Hepatocyte (in vitro differentiated cells): ENCODE results near the gene KLF13.

ENCODE experiments used
- EZH2 ChIP-seq: fragments of 200-600 bp; sonication (generic); IDR thresholded peaks from 2 replicates; pipeline ENCODE4 v1.6.1; 2016; ENCODE audit warnings: antibody characterized with exemption, mild to moderate bottlenecking, borderline replicate concordance
- EZH2phosphoT487 ChIP-seq: fragments of 200-600 bp; sonication (generic); IDR thresholded peaks from one replicate; pipeline ENCODE4 v1.6.1; 2018; ENCODE audit warnings: antibody characterized with exemption, mild to moderate bottlenecking, low read depth, moderate library complexity; ENCODE audit not compliant: unreplicated experiment, severe bottlenecking
- TF ChIP-seq, protein P1 (sequence below): fragments of 200-600 bp; sonication (generic); IDR thresholded peaks from 2 replicates; pipeline ENCODE4 v1.5.1; 2016; ENCODE audit warnings: antibody characterized with exemption, mild to moderate bottlenecking; ENCODE audit not compliant: poor library complexity

DNA sequence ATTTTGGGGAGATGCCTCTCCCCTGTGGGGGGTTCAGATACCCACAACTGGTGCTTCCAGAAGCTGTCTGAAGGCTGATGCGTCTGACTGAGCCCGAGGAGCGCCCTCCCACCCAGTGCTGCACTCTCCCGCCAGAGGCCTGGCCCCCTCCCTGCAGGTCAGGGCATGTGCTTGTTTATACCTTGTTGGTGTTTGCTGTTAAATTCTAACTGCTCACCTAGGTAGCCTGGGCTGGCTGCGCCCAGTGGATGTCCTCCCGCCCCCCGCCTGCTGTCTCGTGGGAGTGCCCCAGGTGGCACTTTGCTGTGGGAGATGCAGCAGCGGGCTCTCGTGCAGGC lies 12.9 kb downstream of the KLF13 start:
- TF ChIP-seq, protein P1, sequence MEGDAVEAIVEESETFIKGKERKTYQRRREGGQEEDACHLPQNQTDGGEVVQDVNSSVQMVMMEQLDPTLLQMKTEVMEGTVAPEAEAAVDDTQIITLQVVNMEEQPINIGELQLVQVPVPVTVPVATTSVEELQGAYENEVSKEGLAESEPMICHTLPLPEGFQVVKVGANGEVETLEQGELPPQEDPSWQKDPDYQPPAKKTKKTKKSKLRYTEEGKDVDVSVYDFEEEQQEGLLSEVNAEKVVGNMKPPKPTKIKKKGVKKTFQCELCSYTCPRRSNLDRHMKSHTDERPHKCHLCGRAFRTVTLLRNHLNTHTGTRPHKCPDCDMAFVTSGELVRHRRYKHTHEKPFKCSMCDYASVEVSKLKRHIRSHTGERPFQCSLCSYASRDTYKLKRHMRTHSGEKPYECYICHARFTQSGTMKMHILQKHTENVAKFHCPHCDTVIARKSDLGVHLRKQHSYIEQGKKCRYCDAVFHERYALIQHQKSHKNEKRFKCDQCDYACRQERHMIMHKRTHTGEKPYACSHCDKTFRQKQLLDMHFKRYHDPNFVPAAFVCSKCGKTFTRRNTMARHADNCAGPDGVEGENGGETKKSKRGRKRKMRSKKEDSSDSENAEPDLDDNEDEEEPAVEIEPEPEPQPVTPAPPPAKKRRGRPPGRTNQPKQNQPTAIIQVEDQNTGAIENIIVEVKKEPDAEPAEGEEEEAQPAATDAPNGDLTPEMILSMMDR = no peak
- no peak for TF ChIP-seq EZH2phosphoT487
- TF ChIP-seq EZH2 = no peak
